Epidermal melanocyte (primary cell): Measurements from ENCODE around the gene DDX39A.
"Not testable (repeated sequence)": the region's sequence is repeated elsewhere in the genome, so short reads cannot be mapped to it uniquely, and the experiment has no call there.

Experiments
- DNase-seq: peaks from one replicate; pipeline ENCODE4 v3.0.0; 2011; ENCODE audit warnings: low spot score; ENCODE audit not compliant: insufficient read length

DDX39A gene

GRCh38 chr19:14390548-14390947 lies 28.6 kb downstream of the DDX39A start:
- DNase-seq, result no peak

DNA sequence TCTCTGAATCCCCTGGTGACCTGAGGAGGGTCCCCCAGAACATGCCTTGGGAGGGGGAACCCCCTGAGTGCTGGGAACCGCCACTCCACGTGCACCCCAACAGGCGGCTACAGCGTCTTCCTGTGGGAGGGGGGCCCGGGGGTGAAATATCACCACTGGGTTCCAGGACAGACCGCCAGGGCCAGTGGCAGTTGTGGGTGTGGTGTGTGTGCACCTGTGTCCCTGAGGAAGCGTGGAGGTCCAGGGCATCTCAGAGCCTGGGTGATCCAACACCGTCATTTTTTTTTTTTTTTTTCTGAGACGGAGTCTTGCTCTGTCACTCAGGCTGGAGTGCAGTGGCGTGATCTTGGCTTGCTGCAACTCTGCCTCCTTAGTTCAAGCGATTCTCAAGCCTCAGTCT lies 33.6 kb downstream of the DDX39A start:
- DNase-seq, result no peak

DNA sequence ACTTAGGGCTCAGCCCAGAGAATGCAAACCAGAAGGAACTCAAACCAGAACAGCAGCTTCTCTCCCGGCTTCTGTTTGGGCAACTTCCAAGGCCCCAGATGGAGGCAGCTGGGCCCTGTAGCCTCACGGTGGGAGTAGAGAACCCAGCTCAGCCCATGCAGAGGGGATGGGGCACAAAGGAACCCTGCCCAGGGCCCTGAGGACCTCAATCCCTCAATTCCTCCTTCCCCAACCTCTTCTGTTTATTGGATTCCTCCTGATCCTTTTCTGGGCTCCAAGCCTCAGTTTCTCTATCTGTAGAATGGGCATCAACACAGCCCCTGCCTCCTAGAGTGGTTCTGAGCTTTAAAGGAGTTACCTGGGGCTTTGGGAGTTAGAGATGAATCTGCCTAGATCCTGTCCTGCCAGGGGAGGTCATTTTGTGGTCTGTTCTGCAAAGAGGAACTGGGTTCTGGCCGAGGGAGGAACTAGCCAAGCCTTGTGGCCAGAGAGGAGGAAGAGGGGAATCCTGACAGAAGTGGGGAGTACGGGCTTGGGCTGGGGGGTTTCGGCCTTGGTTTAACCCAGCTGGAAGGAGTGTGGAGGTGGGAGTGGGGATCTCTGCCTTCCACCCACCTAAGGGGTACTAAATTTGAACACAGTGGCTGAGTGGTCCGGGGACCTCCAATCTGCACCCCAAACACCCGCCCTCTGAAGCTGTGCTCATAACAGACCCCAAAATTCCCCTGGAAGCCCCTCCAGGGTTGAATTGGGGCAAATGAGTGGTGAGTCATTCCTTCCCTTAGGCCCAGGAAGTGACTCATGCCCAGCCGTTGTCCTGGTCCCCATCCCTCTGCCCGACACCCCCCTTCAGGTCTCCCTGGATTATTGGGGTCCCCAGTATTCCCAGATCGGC lies 35.2 kb downstream of the DDX39A start:
- DNase-seq, result no peak

DNA sequence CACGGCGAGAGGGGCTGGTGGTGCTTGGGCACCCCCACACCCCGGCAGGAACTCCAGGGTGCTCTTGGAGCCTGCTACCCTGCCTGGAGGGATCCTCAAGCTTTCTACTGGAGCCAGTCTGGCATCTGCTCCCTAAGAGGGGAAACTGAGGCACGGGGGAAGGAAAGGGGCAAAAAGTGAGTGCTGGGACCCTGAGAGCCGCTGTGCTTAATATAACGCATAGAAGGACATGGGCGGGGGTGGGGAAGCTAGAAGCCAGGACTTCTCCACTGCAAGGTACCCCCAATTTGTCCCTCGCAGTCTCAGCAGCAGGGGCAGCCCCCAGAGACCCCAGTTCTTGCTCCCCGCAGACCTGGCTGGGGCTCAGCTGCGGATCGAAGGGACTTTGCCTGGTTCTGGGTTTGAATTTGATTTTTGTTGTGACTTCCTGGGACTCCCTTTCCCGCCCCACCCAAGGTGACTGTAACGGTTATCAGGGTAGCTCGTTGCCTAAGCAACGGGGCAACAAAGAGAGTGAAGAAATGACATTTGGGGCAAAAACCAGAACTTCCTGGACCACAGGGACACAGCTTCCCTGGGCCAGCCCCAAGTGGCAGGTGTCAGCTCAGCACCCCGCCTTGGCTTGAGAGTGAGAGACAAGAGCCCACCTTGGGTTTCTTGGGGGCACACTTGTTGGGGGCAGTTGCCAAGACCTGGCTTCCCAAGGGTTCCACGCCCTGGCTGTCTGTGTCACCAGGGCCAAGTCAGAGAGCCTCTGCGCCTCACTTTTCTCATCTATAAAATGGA lies 37.3 kb downstream of the DDX39A start:
- DNase-seq, result no peak

DNA sequence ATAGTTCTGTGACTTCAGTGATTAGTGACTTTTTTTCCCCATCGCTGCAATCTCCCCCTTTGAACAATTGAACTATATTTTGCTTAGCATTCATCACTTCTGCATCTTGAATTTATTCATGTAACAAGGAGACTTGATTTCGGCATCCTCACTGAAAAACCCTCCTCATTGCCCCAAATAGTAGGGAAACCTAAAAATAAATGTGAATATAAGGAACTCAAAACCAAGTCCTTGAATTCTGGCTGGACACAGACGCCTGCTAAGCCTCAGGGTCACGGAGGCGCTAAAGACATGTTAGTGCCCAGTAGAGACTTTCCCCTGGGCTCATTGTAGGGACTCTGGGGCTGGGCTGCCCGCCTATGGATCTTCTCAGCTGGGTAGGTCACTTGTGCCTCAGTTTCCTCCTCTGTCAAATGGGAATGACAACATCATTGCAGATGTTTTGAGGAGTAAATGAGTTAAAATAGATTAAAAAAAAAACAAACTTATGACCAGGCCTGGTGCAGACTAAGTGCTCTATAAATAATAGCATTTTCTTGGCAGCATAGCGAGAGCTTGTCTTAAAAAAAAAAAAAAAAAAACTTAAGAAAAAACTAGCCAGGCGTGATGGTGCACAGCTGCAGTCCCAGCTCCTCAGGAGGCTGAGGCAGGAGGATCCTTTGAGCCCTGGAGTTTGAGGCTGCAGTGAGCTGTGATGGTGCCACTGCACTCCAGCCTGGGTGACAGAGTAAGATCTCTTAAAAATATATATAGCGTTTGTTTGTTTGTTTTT lies 39.7 kb downstream of the DDX39A start:
- DNase-seq, result no peak

- no peak for DNase-seq
Observed at GRCh38 chr19:14378890-14379289, 40.3 kb downstream of the DDX39A start.

DNA sequence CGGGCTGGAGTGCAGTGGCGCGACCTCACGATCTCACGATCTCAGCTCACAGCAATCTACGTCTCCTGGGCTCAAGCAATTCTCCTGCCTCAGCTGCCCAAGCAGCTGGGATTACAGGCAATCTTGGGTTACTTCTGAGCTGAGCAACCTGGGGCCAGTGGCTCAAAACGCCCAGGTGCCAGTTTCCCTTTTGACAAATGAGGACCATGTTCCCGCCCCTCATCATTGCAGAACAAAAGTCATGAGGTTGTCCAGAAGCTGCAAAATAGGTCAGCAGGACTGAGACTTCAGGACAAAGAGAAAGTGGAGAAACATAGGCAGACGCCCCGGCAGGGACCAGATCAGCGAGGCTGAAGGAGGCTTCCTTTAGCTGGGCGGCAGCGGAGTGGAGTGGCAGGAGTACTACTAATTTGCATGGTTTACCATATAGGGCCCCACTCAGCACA lies 41.2 kb downstream of the DDX39A start:
- no peak for DNase-seq

DNA sequence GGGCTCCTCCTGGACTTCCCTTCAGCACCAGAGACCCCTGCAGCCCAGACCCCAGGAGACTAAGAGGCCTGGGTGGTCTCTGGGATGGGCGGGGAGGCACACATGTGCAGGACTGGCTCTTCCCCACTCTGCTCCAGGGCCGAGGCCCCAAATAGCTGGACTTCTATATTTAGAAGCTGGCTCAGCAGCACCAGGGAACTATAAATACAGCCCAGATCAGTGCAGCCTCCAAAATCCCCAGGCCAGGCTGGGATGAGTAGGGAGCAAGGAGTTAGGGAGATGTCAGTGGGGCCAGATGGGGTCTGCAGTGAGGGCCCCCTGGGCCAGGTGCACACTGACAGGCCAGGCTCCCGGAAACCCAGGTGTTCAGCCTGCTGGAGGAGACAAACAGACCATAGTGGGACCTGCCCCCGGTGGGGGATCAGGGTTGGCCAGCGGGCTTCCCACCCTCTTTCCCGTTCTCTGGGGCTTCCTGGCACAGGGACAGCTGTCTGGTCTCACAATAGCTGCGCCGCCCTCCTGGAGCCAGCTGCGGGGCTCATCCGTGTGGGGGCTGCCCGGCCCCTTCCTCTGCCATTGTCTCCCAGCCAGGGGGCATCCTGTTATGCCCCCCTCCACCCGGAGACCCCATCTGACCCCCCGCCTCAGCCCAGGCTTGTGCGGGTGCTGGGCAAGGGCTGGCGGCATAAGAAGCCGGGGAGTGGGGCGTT lies 43.4 kb downstream of the DDX39A start:
- no peak for DNase-seq

DNA sequence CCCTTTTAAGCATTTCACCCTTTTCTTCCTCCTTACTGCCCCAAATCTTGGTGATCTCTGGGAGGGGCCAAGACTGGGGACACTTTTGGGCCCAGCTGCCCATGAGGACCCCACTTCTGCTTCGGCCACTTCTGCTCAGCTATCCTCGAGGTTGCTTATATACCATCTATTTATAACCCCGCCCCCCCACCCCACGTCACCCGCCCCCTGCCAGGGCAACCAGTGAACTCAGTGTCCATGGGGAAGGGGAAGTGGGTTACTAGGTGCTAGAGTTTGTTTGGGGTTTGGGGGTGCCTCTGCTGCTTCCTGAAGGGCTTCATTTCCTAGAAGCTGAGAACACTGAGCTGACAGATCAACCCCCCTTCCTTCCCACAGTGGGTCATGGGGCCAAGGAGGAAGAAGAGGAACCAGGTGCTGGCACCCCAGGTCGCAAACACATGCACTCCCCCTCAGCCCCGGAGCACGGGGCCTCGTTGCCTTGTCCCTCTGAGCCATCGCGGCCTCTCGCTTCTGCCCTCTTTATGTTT lies 44.0 kb downstream of the DDX39A start:
- DNase-seq, result no peak

DNA sequence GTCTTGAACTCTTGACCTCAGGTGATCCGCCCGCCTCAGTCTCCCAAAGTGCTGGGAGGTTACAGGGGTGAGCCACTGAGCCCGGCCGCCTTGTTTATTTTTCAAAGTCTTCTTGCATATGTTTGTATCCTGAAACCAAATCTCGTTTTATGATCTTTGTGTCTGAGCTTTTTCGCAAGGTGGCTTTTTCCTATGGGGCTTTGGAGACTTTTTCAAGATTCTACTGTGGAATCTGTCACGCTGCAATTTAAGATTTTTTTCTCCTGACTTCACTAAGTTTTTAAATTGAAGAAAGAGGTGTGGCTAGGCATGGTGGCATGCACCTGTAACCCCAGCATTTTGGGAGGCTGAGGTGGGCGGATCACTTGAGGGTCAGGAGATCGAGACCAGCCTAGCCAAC lies 44.8 kb downstream of the DDX39A start:
- not testable (repeated sequence) for DNase-seq

- DNase-seq, result not testable (repeated sequence)
Observed at GRCh38 chr19:14372384-14373077, 46.6 kb downstream of the DDX39A start.

GRCh38 chr19:14371301-14371821 lies 47.8 kb downstream of the DDX39A start:
- DNase-seq, result no peak

DNA sequence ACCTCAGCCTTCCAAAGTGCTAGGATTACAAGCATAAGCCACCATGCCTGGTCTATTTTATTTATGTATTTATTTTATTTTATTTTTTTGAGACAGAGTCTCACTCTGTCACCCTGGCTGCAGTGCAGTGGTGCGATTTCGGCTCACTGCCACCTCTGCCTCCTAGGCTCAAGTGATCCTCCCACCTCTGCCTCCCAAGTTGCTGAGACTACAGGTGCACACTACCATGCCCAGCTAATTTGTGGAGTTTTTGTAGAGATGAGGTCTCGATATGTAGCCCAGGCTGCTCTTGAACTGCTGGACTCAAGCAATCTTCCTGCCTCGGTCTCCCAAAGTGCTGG lies 48.2 kb downstream of the DDX39A start:
- no peak for DNase-seq

DNA sequence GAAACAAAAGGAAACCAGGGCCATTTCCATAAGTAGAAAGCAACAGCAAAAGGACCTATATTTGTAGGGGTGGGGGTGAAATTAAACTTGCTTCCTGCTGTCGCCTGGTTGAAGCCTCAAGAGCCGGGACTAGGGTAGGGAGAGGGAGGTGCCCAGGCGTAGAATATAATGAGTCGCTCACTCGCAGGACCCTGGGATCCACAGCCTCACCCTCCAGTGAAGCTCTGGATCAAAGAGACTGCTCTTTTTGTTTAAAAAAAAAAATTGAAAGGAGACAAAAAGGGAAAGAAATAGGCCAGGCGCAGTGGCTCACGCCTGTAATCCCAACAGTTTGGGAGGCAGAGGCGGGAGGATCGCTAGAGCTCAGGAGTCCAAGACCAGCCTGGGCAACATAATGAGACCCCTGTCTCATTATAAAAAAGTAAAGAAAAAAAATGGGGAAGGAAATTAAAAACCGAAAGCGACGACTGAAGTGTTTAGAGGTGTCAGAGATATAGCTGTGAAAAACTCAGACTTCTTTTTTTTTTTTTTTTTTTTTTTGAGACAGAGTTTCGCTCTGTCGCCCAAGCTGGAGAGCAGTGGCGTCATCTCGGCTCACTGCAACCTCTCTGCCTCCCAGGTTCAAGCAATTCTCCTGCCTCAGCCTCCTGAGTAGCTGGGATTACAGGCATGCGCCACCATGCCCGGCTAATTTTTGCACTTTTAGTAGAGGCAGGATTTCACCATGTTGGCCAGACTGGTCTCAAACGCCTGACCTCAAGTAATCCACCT lies 48.8 kb downstream of the DDX39A start:
- no peak for DNase-seq

DNA sequence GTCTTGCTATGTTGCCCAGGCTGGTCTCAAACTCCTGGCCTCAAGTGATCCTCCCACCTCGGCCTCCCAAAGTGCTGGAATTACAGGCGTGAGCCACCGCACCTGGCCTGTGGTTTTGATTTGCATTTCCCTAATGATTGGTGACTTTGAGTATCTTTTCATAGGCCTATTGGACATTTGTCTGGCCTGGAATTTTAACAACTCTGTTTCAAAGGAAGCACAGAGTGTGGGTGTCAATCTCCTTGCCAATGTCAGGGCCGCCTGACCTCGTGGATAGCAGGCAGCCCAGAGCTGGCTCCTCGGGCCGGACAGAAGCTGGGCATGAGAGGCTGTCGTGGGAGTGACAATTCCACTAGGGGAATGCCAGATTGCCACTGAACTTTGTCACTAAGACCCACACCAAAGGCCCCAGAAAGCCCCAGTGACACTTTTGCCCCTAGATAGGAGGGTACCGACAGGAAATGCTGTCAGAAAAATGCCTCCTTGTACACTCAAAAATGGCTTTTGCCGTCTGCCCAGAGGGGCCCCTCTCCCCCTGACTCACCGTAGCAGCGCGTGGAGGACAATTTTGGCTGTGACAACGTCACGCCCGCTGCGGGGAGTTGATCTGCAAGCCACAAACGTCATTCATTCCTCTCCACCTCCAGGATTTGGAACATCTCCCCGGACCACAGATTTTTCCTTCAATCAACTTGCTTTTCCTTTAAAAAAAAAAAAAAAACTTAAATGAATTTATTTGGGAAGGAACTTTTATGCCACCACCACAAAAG lies 49.6 kb downstream of the DDX39A start:
- no peak for DNase-seq

DNA sequence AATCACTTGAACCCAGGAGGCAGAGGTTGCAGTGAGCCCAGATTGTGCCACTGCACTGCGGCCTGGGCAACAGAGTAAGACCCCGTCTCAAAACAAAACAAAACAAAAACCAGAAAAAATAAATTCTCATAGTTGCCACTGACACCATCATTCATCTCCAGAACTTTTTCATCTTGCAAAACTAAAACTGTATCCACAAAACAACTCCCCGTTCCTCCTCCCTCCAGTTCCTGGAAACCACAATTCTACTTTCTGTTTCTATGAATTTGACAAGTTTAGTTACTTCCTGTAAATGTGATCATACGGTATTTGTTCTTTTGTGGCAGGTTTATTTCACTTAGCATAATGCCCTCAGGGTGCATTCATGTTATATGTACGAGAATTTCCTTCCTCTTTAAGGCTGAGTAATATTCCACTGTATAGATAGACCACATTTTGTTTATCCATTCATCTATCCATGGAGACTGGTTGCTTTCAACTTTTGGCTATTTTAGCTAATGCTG lies 51.1 kb downstream of the DDX39A start:
- DNase-seq, result no peak

GRCh38 chr19:14367016-14367415 lies 52.1 kb downstream of the DDX39A start:
- DNase-seq, result no peak

- DNase-seq, result peak; percentile 11
Observed at GRCh38 chr19:14366529-14366928, 52.6 kb downstream of the DDX39A start.
